Esophagus squamous epithelium (tissue), 4 donors: ENCODE measurements around the gene KRTDAP.

Source experiments
- CTCF ChIP-seq, 6 experiments: fragments of 450-650 bp in 4 of 6; fragments of 200-600 bp in 2 of 6; sonication (generic) in 2 of 6; IDR thresholded peaks; one replicate each; pipeline ENCODE4 v1.5.1; 2016 to 2019; ENCODE audit warnings: antibody characterized with exemption in 6 of 6, mild to moderate bottlenecking in 4 of 6, moderate library complexity in 4 of 6
- POLR2A ChIP-seq, 4 donors: fragments of 450-650 bp; IDR thresholded peaks; one replicate each; pipeline ENCODE4 v1.6.1; 2017; ENCODE audit warnings: antibody characterized with exemption in 4 of 4, mild to moderate bottlenecking in 4 of 4, moderate library complexity in 3 of 4

GRCh38 chr19:35444735-35445134 lies 45.5 kb downstream of the KRTDAP start:
- TF ChIP-seq CTCF (IDR thresholded peaks at IDR 0.05) = no peak
- no peak for TF ChIP-seq POLR2A (IDR thresholded peaks at IDR 0.05)
